HG03045 (cell line): ENCODE measurements around the gene HYI.

ENCODE experiments used
- ATAC-seq: cut with Tn5 transposase; IDR thresholded peaks from one replicate; pipeline ENCODE4 v1.9.1; 2021; ENCODE audit warnings: mild to moderate bottlenecking, moderate library complexity; ENCODE audit not compliant: unreplicated experiment

HYI gene

DNA sequence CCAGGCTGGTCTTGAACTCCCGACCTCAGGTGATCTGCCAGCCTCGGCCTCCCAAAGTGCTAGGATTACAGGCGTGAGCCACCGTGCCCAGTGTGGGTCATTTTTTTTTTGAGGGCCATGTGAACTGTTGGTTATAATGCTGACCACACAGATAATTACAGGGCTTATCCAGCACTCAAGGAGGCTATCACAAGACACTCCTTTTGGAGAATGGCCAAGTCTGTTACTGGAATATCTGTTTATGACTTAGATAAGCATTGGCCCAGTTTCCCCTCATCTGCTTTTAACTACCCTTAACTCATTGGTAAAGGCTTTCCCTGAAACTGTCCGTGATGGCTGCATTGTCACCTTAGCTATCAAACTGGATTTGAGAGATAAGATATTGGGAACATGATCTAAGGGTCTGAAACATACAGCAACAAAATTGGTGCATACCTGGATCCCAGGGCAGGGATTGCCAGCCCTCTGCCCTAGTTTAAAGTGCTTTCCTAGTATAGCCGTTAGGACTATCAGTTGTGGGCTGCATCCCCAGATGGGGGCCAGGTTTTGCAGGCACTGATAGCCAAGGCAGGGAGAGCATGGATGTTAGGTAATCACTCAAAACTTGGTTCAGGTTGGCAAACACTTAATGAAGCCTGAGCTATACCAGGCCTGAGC, 48.4 kb downstream of the HYI start:
- no peak for ATAC-seq

- no peak for ATAC-seq
Observed at GRCh38 chr1:43404353-43404752, 49.4 kb downstream of the HYI start.

GRCh38 chr1:43402089-43402865, 51.5 kb downstream of the HYI start:
- ATAC-seq, result no peak
